GM21619 (cell line): ENCODE data around the gene FIBIN.
"Not testable (repeated sequence)": the region's sequence is repeated elsewhere in the genome, so short reads cannot be mapped to it uniquely, and the experiment has no call there.

Source experiments
- ATAC-seq: cut with Tn5 transposase; IDR thresholded peaks from one replicate; pipeline ENCODE4 v1.9.1; 2021; ENCODE audit not compliant: unreplicated experiment

The FIBIN gene

GRCh38 chr11:26976389-26976788, 17.5 kb upstream of the FIBIN start:
- ATAC-seq, result no peak

DNA sequence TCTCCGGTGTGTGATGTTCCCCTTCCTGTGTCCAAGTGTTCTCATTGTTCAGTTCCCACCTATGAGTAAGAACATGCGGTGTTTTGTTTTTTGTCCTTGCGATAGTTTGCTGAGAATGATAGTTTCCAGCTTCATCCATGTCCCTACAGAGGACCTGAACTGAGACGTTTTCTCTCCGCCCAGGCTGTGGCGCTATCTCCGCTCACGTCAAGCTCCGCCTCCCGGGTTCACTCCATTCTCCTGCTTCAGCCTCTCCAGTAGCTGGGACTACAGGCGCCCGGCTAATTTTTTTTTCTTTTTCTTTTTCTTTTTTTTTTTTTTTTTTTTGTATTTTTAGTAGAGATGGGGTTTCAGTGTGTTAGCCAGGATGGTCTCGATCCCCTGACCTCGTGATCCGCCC, 16.7 kb upstream of the FIBIN start:
- ATAC-seq, result not testable (repeated sequence)

DNA sequence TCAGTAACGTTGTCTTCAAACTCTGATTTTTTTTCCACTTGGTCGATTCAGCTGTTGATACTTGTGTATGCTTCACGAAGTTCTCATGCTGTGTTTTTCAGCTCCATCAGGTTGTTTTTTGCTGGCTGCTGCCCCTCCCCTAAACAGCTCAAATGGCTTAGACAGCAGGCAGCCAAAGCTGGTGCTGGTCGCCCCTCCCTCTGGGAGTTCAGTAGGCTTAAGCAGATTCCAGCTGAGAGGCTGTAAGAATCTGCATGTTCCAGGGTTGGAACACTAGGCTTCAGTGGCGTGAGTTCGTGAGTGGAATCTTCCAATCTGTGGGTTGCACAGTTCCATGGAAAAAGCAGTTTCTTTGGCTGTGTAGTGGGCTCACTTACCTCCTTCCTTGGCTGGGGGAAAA, 10.3 kb upstream of the FIBIN start:
- ATAC-seq, result no peak

DNA sequence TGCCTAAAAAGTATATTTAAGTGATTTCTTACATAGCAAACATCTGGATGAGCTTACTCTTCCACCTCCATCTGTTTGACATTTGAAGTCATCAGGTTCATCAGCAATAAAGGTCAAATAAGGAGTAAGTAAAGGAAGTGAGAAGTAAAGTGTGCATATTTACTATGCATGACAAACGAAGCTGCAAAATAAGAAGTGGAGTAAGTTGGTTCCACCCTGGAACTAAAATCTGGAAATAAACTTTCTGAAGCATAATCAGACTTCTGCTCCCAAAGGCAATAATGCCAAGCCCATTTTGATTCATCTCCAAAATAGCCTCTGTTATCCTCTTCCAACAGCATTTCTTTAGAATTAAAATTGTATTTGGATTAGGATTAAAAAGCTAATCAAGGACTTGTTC, 8.4 kb upstream of the FIBIN start:
- ATAC-seq, result no peak

DNA sequence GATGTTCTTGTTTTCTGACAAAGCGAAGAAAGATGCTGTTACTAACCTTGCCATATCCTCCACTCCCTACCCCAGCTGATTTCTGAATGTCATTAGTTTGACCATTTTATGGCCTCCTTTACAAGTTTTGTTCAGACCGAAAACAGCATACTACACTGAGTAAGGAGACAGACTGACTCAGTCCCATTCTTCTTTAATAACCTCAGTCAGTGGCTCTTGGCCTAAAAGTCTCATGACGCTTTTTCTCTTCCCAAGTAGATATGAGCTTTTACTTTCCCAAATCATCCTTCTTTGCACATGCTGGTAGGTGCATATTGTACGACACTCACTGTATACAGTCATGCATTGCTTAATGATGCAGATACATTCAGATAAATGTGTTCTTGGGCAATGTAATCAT, 8.0 kb upstream of the FIBIN start:
- ATAC-seq, result no peak

- ATAC-seq, result no peak
Observed at GRCh38 chr11:26987272-26987671, 6.6 kb upstream of the FIBIN start.

- no peak for ATAC-seq
Observed at GRCh38 chr11:26987731-26988130, 6.2 kb upstream of the FIBIN start.

- ATAC-seq, result no peak
Observed at GRCh38 chr11:26992031-26992541, 1.8 kb upstream of the FIBIN start.

- ATAC-seq, result no peak
Observed at GRCh38 chr11:26994631-26995095, 751 bp downstream of the FIBIN start.

DNA sequence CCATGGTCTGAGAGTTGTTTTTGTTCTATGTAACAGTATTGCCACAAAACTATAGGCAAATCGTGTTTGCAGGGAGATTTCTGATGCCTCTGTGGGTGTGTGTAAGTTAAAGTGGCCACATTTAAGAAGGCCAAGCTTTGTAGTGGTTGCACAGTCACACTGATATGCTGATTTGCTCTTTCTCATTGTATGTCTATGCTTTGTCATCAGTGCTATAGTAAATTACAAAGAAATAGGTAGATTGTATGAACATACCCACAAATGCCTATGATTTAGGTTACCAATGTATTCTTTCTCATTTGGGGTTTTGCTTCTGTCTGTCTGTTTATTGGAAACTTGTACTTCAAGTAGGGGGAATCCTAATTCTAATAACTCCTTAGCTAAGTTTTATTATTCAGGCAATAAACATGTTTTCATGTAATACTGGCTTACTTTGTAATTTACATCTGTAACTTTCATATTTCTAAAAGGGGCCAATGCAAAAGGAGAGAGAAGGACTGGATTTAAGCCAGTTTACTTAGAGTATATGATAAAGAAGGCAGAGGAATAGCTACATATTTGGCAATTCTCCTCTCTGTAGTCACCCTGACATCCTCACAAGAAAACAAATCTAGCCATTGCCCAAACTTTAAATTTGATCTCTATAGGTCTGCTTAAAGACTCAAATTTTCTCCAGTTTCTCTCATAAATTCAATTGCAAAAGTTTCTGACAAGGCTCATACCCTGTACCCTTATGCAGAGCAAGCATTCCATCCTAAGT, 2.0 kb downstream of the FIBIN start:
- no peak for ATAC-seq

GRCh38 chr11:26997378-26997777, 3.5 kb downstream of the FIBIN start:
- no peak for ATAC-seq

DNA sequence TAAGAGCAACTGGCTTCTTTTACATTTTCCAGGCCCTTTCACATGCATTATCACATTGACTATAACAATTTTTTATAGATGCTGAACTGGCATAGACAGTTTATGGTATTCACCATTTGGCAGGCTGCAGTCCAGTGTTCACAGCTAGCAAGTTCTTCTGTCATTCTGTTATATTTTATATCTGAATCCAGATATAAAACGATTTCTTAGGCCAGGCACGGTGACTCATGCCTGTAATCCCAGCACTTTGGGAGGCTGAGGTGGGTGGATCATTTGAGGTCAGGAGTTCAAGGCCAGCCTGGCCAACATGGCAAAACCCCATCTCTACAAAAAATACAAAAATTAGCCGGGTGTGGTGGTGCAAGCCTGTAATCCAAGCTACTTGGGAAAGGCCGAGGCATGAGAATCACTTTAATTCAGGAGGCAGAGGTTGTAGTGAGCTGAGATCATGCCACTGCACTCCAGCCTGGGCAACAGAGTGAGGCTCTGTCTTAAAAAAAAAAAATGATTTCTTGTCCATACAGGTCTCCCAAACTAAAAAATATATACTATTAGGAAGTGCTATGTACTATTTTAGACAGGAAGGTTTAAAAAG, 7.3 kb downstream of the FIBIN start:
- ATAC-seq, result not testable (repeated sequence)

DNA sequence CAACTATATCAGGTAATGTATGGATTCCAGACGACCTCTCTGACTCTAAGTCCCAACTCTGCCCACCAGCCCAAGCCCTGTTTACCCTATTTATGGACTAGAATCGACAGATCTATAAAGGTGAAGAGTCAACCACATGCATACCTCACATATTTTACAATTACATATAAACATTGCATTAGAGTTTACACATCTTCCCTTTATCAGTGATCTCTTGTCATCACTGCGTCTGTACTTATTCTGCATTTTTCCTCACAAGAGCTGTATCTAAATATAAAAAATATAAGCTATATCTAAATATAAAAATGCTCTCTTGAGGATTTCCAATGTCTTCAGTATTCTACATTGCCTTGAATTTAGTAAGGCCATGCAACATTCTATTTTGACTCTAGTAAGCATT, 8.5 kb downstream of the FIBIN start:
- no peak for ATAC-seq

DNA sequence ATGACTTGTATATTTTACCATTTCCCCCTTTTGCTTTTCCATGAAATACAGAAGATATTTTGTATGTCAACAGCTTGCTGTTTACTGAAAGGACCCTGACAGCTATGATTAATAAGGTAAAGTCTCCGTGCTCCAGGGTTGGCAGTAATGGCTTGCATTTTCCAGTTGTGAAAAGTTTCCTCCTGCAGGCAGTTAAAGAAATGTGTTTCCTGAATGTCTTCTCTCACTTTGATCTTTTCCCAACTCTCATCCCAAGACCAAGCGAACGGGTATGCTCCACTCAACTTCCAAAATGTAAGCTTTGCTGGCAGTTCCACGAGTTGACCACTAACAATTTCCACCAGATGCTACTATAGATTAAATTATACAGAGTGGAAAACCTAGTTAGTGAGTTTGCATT, 8.9 kb downstream of the FIBIN start:
- ATAC-seq, result no peak

DNA sequence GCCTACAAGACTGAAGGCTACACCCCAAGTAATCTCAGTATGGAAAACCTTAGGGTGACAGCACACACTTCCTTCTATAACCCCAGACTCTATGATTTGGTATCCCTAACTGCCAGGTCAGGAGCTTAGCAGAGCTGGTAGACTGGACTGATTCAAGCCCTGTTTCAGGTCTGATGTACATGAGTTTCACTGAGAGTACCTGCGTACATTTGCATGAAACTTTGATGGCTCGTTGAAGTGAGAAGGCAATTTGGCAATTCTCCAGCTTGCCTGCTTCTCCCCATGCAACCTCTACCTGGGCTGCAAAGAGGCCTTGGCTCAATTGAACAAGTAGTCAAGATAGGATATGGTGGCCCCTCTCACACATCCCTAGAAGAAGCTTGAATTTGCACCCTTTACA, 10.2 kb downstream of the FIBIN start:
- ATAC-seq, result no peak

DNA sequence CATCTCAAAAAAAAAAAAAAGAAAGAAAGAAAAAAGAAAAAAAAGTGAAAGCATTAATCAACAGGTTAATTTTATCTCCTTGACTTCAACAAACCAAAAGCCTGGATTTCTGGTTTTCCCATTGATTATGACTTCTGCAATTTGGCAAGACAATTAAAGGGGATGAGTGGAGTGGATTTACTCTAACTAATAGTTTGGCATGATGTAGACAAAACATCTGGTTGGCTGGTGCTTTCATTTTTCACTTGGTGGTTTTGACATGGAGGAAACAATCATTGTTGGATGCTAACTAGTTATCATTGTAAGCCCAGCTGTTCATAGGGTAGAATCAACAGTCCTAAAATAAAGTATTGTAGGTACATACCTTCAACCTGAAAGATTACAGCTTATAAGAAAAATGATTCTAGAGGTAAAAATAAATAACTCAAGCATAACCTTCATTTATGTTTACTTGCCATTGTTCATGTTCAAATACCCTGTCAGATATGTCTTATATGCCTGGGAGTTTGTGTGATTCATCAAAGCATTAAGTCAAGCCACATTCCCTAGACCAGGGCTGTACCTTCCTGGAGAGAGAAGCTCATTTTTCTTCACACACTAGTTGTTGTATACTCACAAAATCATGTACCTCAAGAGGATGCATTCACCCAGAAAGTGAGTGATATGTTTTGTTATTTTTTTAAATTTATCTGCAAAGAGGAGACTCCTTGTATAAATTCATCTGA, 15.1 kb downstream of the FIBIN start:
- no peak for ATAC-seq

- ATAC-seq, result no peak
Observed at GRCh38 chr11:27011560-27012233, 17.8 kb downstream of the FIBIN start.

DNA sequence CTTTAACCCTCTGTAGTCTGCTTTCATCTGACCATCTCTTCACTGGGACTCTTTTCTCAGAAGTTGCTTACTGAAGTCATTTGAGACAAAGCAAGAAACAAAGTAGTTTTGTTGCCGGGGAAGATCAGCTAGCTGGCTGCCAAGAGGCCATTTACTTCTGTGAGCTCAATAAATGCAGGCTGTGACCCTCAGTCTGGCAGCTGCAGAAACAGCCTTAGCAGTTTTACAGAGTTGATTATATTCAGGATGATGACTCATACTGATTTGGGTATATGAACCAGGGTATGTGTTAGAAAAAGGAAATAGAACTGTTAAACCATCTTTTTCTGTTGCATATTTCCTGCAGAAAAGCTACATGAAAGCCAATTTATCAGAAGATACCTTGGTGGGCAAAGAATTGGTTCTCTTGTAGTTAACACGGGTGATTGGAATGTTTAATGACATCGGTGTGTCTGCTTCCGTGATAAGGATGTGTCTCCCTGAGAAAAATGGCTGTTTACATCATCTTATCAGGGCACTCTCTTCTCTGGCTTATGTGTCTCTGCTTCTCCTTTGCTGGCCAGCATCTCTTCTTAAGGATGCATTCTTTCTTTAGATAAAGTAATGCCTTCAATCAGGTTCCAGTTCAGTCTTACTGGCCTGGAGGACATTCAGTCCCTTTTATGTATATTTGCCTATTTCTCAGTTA, 18.5 kb downstream of the FIBIN start:
- no peak for ATAC-seq

DNA sequence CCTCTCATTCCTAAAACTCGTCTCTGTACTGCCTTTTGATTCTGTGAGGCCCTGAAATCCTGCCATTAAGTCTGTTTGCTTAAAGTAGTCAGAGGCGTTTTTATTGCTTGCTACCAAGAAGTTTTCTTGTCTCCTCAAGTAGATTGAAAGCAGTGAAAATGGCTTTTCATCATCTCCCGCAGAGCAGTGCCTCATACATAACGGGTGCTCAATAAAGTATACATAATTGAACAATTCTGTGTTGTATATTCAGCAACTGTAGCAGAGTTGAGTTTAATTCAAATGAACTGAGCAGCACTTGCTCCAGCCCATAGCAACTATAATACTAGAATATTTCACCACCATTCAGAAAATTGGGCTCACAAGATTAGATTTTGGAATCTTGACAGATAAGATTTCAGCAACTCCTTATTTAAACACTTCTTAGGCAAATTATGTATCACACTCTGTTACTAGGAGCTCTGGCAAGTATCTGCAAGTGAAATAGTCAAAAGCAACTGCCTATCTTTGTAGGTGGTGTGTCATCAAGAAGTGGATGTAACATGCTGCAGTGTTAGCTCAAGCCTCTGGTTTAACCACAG, 20.0 kb downstream of the FIBIN start:
- ATAC-seq, result no peak

- ATAC-seq, result no peak
Observed at GRCh38 chr11:27018902-27019529, 25.1 kb downstream of the FIBIN start.
